Left renal pelvis (tissue), 4 donors: ENCODE measurements around the gene DYNC1I1. TPM values are rescaled to one million over a fixed set of nuclear protein-coding genes. Genes with fewer than 3 reads are reported as not detected.

ENCODE experiments used
- DNase-seq, 4 donors: peaks; one replicate each; pipeline ENCODE4 v3.0.0-alpha.2; 2013; ENCODE audit warnings: low read depth in 4 of 4, low spot score in 3 of 4
- polyA plus RNA-seq, 4 donors: library from polyadenylated mRNA; unstranded; fragments of 120-200 nt; gene quantifications; one replicate each; pipeline ENCODE4 v1.2.1, GENCODE V29; 2013; ENCODE audit not compliant: insufficient read length in 4 of 4

DYNC1I1 gene
- polyA plus RNA-seq, 4 donors, result 0.53 to 2.8 (median 0.57) TPM

DNA sequence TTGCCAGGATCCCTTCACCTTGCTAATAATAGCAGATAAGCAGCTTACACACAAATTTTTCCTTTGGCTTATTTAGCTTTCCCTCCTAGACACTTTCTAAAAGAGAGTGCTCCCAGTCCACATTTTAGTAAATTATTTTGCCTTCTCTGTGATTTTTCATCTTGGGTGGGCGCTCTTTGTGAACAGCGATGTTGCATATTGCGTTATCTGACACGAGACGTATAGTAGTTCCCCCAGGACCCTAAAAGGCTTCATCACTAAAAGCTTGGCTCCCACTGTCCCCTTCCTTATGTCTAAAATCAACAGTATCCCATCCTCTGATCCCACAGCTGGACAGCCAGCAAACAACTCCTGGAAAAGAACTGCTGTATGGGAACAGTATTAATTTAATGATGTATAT, 232.9 kb downstream of the DYNC1I1 start:
- no peak for DNase-seq

- DNase-seq, result no peak
Observed at GRCh38 chr7:96009148-96009547, 236.8 kb downstream of the DYNC1I1 start.

DNA sequence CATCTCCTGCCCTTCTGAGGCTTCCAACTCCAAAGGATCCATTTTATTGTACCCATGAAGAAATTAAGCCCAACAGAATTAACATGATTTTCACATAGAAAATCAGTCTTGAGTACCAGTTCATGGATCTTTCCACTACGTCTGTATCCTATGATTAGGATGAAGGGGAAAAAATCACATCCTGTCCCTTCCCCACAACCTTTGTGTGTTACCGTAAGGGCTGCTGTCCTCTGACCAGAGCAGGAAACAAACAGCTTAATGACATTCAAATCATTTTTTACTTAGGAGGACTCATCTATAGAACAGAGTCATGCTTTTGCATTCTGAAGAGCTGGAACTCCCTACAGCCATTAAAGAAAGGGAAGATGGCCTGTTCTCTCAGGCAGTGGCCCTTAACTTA, 241.5 kb downstream of the DYNC1I1 start:
- DNase-seq, result no peak

DNA sequence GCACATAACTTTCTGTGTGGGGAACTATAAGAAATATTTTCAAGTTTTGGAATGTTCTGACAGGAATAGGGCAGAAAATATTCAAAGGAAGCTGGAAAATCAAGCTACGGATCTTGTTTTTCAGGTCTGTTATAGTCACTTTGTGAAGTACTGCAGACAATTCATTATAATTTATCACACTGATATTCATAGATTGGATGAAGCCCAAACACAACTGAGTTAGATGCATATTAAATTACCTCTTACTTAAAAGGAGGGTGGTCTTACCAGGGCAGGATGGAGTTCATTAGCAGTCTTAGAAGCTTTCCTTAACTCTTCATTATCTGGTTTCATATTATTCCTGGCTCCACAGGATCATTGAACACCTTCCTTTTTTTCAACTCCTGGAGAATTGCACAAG, 242.3 kb downstream of the DYNC1I1 start:
- no peak for DNase-seq

- DNase-seq, result no peak
Observed at GRCh38 chr7:96016056-96016586, 243.8 kb downstream of the DYNC1I1 start.

DNA sequence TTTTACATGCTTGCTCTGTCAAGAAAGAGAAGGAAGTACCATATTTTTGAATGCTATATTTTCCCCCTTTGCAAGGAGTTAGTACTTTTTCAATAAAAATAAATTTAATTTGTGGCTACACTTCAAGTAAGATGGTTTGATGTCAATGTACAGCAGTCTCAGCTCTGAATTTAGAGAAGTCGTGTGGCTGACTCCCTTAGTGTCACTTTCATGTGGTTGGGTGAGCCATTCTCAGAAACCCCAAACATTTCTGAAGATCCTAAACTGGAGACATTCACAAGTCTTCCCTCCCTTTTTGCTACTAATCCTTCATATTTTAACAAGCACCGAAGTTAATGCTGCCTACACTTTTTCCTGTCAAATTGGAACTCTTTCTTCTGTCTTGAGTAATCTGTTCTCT, 244.4 kb downstream of the DYNC1I1 start:
- no peak for DNase-seq

- DNase-seq, result no peak
Observed at GRCh38 chr7:96017877-96018276, 245.5 kb downstream of the DYNC1I1 start.

- DNase-seq, result no peak
Observed at GRCh38 chr7:96021568-96021967, 249.2 kb downstream of the DYNC1I1 start.

DNA sequence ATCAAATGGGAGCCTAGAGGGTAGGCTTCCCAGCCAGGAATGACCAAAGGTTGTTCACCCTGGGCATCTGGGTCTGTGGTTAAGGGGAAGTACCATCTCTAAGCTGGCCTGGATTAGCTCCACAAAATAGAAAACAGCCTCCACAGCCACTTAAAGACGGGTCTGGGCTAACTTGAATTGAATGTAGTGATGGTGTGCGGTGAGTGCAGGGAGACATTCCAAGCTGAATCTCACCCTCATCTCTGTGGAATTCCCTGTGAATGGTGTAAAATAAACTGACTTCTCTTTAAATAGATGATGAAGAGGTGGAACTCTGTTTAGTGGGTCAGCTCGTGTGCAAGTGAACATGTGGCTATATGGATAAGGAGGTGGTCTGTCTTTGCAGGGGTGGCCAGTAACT, 251.0 kb downstream of the DYNC1I1 start:
- DNase-seq, result no peak

- DNase-seq, result no peak
Observed at GRCh38 chr7:96026010-96026409, 253.7 kb downstream of the DYNC1I1 start.

- DNase-seq, result no peak
Observed at GRCh38 chr7:96026611-96027010, 254.3 kb downstream of the DYNC1I1 start.

GRCh38 chr7:96028729-96029128, 256.4 kb downstream of the DYNC1I1 start:
- no peak for DNase-seq

- DNase-seq, result no peak
Observed at GRCh38 chr7:96033009-96033598, 260.8 kb downstream of the DYNC1I1 start.

DNA sequence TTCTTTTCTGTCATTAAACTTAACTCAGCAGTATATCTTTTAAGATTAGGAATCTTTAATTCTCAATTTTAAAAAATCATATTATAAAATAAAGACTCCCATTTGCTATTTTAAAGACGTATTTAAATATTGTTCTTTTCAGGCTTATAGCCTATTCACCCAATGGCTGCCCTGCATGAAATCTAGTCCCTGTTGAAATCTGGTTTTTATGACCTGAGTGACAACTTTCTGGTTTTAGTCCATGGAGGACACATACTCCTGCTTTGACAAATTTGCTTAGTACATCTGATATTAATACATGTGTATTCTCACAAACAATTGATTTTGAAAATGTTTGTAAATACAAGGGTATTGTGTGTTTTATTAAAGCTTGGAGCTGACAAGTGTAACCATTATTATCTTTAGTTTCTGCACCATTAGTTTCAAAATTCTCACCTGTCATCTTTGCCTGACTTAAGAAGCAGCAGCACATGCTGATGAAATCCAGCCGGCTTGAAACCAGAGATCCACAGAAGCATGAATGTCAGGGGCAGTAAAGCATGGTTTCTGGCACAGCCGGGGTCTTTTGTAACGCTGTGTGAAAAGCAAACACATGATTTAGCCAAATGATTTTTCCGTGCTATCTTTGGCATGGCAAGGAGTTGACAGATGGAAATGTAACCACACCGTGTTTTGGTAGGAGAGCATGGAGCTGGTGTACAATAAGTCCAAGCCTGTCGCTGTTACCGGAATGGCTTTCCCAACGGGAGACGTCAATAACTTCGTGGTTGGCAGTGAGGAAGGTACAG, 262.8 kb downstream of the DYNC1I1 start:
- DNase-seq, result no peak

GRCh38 chr7:96040250-96040772, 268.0 kb downstream of the DYNC1I1 start:
- DNase-seq, result no peak

GRCh38 chr7:96041171-96041570, 268.8 kb downstream of the DYNC1I1 start:
- no peak for DNase-seq

DNA sequence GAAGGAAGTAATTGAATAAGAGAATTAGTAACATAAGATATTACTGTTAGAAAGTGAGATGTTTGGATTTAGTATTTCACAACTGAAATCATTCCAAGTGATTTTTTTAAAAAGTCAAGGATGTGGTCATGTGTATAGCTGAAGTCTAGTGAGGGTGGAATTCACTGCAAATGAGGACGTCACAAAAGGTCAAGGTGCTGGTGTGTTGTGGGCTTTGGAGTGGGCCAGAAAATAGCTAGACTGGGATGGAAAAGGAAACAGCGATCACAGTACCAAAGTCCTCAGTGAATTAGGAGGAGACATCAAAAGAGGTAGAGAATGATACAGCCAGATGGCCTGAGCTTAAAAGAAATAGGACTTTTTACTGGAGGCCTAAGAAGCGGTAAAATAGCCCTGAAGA, 272.8 kb downstream of the DYNC1I1 start:
- no peak for DNase-seq

- no peak for DNase-seq
Observed at GRCh38 chr7:96045919-96046318, 273.6 kb downstream of the DYNC1I1 start.

DNA sequence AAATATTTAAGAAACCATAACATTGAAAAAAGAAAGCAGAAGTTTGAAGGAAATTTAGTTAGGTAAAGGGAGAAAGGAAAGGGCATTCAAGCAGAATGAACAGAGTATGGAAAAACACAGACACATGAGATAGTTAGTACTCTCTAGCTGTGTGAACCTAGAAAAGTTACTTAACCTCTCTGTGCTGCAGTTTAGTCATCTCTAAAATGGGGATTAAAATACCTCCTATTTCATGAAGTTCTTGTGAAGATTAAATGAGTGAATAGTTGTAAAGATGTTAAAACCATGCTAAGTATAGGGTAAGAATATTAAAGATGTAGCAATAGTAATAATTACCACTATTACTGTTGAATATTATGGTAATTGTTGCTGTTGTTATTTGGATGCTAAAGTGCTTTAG, 279.9 kb downstream of the DYNC1I1 start:
- no peak for DNase-seq

DNA sequence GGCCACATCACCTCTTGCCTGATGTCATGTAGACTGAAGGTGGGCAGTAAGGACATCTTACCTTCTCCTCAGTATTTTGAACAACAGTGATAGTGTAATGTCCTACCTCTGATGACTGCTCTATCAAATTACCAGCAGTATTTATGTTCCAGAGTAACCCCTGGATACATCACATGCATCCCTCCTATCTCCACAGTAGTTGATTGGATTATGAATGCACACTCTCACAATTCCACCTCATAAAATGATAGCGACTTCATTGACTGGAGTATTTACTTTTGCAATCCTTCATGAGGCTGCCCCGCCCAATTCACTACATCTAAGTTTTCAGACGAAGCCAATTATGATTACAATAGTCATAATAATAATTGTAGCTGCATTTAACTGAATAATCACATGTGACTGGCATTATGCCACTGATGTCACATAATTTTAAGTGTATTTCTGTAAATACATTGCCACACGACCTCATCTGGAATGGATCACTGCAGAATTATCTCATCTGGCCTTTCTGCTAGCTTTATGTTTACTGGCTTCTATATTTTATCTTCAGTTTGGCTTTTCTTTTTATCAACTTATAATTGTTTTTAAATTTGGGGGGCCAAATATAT, 280.6 kb downstream of the DYNC1I1 start:
- no peak for DNase-seq

DNA sequence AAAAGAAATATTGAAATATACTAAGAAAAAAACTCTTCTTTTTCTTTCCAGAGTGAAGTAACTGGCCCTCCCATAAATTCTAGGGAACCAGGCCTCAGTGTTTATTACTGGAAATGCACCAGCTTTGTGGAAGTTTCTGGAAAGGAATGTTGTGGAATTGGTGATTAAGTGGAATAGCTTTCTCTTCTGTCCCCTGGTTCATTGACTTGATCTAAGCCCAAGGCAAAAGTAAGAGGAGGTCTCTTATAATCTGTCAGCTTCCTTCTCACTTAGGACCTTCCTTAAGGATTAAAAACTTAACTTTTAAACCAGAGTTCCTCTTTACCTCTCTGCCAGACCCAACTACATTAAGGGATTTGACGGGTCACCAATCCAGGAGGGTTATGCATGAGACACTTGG, 283.4 kb downstream of the DYNC1I1 start:
- DNase-seq, result no peak

DNA sequence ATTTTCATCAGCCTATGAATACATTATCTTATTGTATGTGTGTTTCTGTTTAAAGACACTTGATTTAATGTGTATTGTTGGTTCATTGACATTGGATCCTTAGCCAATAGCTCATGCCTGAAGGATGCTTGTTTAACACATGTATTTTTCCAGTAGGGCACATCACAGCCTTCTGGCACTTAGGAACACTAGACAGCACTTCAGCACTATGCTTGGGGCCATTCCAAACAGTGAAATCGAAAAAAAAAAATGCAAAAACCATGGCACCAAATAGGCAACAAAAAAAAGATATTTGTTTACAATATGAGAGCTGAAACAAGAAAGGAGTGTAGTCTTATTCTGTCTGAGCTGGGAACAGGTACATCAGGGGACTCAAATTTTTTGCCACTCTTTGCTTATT, 286.7 kb downstream of the DYNC1I1 start:
- DNase-seq, result no peak
